ENCODE results near the gene HYAL2.
A peak's percentile ranks its signal among the peaks of the same experiment; 100 is the strongest.

Gene HYAL2

GRCh38 chr3:50322386-50323091 is at the start of gene HYAL2:
HYAL2 (minus strand) TSS chr3:50322745; CDS start chr3:50320489, 2,256 bp downstream.
- no peak for DNase-seq (ENCODE audit: low spot score)

DNA sequence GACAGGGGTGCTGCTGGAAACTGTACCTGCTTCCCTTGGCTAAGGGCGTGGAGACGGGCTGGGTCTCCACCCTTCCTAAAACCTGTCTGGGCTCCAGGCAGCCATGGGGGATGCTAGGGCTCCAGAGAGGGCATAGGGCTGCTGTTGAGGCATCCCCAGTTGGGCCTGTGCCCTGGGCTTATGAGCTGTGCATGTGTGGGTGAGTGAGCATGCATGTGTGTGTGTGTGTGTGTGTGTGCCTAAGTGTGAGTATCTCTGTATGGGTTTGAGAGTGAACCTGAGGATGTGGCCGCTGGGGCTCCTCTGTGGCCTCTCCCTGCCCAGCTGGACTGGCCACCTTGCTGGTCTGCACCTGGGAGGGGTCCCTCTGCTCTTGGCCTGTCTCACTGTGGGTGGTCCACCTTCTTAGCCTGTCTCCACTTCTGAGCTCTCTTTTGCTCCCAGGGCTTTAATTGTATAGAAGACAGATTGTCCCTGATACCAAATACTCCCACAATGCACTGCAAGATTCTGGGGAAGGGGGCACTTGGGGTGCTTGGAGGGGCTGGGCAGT is 48.7 kb upstream of the HYAL2 start:
- DNase-seq (ENCODE audit: low spot score), result no peak

GRCh38 chr3:50370594-50370993 is 48.0 kb upstream of the HYAL2 start:
- no peak for DNase-seq (ENCODE audit: low spot score)

- no peak for DNase-seq (ENCODE audit: low spot score)
These were observed 46.6 kb upstream of the HYAL2 start for GRCh38 chr3:50369012-50369670.

DNA sequence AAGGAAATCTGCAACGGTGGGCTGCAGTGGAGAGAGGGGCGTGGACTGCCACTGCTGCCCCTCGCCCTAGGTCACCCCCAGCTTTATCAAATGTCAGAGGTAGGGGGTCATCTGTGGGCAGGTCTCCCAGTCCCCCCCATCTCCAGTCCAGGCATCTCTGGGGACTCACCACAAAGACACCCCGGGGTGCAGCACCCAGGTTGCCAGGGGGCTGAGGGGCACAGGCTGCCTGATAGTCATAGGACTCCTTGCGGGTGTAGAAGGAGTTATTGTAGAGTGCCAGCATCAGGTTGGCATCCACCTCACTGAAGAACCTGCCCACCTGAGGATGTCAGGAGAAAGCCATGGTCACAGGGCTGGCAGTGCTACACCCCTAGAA is 43.3 kb upstream of the HYAL2 start:
- DNase-seq (ENCODE audit: low spot score), result no peak

GRCh38 chr3:50365080-50365841 is 42.7 kb upstream of the HYAL2 start:
- DNase-seq (ENCODE audit: low spot score), result peak; percentile 98

- no peak for DNase-seq (ENCODE audit: low spot score)
These were observed 42.1 kb upstream of the HYAL2 start for GRCh38 chr3:50364573-50365079.

DNA sequence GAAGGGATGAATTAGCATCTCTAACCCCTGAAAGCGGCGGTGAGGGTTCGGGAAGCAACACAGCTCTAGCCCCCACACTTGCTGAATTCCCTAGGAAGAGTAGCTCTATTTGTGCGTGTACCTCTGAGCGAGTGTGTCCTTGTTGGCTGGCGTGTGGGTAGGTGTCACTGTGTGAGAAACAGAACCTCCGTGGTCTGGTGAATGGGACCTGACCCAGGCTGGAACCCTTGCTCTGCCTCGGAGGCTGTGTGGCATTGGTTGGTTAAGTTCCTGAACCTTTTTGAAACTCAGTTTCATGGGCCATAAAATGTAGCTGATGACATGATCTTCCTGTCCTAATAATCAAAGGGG is 37.2 kb upstream of the HYAL2 start:
- DNase-seq (ENCODE audit: low spot score), result no peak

GRCh38 chr3:50358911-50359759 is 36.6 kb upstream of the HYAL2 start, which contains the start of gene TMEM115:
TMEM115 (minus strand) TSS chr3:50359521; CDS start chr3:50359063, 458 bp downstream.
- DNase-seq (ENCODE audit: low spot score), result peak; percentile 99

DNA sequence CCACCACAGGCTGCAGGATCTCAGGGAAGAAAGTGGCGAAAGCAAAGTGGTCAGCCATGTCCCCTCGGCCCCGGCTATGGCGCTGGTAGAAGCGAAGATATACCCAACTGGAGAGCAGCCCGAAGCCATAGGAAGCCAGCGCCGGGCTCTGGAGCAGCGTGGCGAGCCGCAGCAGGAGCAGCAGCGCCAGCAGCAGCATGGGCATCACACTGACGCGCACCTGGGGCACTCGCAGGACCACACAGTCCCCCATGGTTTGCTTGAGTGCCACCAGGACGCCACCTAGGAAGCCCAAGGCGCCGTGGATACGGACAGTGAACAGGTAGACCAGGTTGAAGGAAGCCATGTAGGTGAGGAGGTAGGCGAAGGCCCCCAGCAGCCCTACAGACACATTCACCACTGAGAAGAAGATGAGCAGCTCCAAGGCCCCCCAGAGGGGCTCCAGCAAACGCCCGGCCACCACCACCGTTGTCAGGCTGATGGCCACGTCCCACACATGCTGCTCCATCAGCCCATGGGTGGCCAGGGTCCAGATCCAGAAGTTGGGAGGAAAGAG is 35.9 kb upstream of the HYAL2 start:
- no peak for DNase-seq (ENCODE audit: low spot score)

DNA sequence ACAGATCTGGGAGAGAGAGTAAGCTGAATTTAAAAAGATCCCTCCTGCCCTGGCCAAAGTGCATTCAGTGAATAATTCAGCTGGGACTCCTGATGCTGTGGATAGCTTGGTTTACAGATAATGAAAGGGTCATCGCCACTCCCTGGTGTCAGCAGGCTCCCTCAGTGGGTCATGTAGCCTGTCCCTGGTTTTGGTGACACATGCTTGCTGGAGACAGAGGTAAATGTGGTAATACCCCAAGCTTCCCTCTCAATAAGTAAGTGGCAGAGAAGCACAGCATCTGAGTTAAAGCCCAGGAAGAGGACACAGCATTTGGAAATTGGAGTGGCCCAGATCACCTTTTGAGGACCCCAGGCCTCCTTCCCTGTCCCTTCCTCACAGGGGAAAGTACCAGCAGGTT is 34.9 kb upstream of the HYAL2 start:
- no peak for DNase-seq (ENCODE audit: low spot score)

DNA sequence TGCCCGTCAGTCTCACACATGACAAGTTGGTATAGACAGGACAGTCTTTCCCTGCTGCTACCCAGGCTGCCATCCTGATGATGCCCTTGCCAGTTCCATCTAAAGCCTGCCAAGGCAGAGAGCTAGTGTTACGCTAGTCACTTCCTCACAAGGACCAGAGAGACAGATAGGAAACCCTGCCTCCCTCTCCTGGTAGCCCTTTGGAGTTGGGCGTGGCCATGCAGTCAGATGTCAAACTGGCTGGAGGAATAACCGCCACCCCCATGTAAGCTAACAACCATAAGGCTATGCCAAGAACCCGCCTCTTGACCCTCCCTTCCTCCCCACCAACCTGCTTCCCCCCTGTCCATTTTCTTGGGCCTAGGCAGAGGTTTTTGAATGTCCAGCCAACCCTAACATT is 34.0 kb upstream of the HYAL2 start:
- DNase-seq (ENCODE audit: low spot score), result peak; percentile 49

DNA sequence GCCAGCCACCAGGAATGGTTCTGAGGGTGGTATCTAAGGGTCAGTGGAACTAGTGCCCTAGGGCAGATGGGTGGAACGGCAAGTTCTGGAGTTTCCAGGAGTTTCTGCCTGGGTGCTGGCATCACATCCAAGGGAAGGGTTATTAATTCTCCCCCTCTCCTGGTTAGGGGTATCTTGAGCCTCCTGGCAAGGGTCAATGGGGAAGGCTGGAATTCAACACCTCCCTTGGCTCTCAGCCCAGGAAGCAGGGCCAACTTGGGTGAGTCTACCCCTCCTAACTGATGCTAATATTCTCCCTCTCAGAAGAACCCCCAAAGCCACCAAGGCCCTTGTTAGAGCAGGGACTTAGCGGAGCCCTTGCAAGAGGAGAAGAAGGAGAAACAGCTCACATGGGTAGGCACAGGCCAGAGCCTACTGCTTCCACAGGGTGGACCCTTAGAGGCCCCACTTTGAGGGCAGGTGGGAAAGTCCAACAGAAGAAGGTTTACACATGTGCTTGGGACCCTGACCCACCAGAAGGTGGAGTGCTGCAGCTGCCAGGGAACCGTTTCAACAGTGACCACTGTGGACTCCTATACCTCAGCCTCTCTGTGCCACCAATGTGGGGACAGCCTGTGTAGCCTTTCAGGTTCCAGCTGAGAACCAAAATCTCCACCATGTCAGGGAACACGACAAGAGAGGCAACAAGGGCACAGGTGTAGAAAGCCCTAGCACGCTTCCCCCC is 33.4 kb upstream of the HYAL2 start:
- DNase-seq (ENCODE audit: low spot score), result no peak

GRCh38 chr3:50354850-50355249 is 32.3 kb upstream of the HYAL2 start:
- no peak for DNase-seq (ENCODE audit: low spot score)

DNA sequence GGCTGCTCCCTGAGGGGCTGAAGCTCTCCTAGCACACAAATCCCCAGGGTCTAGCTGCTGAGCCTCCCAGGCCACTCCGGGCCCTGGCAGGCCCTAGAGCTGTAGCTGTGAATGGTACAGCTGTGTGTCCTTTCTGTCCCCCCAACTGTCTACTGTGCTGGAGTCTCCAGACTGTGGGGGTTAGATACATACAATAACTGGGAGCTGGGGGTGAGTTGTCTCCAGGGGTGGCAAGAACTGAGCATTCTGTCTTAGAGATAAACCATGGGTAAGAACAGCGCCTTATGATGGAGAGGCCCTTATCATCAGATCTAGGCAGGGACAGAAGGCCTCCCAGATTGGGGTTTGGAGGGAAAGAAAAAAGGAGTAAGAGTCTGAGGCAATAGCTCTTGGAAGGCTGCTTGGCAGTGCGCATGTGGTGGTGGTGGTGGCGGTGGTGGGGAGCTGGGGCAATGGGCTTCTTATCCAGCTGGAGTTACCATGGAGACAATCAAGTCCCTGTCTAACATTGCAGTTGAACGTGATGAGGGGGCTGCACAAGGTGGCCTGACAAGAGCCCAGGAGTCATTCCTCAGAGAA is 31.7 kb upstream of the HYAL2 start:
- no peak for DNase-seq (ENCODE audit: low spot score)

DNA sequence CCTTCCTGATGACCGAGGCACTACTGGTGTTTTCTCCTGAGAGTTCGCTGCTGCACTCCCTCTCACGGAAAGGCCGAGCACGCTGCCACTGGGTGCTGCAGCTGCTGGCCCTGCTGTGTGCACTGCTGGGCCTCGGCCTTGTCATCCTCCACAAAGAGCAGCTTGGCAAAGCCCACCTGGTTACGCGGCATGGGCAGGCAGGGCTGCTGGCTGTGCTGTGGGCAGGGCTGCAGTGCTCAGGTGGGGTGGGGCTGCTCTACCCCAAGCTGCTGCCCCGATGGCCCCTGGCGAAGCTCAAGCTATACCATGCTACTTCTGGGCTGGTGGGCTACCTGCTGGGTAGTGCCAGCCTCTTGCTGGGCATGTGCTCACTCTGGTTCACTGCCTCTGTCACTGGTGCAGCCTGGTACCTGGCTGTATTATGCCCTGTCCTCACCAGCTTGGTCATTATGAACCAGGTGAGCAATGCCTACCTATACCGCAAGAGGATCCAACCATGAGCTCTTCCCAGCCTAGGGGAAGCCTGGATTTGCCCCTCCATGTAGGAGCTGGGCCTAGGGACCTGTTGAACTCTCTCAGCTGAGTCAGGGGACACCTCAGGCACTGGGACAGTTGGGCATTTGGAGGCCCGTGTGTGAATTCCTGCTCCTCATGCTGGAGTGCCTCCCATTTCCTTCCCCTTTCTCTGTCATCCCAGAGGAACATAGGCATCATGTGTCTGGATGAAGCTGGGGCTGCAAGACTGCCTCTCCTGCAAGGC is 30.9 kb upstream of the HYAL2 start:
- no peak for DNase-seq (ENCODE audit: low spot score)

DNA sequence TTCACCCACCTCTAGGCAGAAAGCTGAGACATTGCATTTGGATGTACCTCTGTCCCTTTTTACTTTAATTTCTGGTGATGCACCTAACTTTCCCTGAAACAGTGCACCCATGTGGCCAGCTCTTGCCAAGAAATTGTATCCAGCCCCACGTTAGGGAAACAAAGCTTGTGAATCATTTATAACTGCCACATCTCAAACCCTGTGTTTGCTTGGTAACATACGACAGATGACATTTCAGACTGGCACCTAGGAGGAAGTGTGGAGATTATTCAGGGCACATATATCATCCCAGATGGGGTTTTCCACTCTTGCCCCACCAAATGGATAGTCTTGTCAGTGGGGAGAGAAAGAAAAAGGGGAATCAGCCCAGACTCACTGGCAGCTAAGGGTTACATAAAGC is 30.2 kb upstream of the HYAL2 start:
- no peak for DNase-seq (ENCODE audit: low spot score)

DNA sequence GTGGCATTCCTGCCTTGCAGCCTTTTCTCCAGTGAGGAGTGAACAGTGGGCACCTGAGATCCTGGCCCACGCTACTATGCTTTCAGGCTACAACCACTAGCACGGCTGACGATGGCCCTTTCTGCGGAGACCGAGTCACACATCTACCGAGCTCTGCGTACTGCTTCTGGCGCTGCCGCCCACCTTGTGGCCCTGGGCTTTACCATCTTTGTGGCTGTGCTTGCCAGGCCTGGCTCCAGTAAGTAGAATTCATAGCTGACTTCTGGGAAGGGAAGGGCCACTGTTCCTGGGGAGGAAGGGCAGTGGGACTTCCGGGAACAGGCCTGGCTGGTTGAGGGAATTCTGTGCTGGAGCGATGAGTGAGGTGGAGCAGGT is 28.8 kb upstream of the HYAL2 start:
- no peak for DNase-seq (ENCODE audit: low spot score)

DNA sequence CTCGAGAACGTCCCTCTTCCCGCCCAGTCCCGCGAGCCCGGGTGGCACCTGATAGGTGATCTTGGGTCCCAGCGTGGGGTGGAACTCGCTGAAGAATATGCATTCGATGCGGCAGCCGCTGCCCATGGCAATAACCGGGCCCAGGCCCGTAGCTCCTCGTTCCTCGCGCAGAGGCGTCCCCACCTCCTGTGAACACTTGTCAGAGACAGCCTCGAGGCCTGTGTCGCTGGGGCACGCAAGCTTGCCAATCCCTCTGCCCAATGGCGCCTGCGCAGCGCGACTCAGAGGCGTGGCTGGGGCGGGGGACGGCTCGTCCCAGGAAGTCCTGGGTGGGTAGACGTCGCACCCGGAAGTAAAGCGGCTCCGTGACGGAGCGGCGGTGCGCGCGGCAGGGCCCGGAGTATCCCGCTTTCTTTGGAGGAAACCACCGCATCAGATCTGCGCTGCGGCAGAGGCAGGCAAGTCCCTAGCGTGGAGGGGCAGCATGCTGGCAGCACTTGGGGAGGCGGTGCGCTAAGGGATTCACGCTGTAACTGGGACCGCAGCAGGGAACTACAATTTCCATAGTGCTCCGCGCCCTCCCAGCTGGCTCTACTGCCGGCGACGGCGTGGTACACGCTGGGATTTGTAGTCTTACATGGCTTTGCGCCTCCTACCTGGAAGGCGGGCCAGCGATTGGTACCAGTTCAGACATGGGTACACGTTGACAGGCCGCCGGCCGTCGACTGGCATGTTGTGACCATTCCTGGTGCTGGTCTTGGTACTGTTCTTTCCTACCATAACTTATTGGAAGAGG is 28.2 kb upstream of the HYAL2 start, which contains the start of the genes CYB561D2 and NPRL2:
TSS of gene CYB561D2 (plus strand) at position 336 of the 796 bp plus-strand sequence. CDS start 572 bp downstream, outside the sequence.
TSS of gene NPRL2 (minus strand) at position 249 of the 796 bp plus-strand sequence. CDS start at position 126, 123 bp downstream.
- peak; percentile 97 for DNase-seq (ENCODE audit: low spot score)

Data from GM03348 (cell line).